Small intestine (tissue), 7 donors: Measurements from ENCODE around the gene CAMK2N1. TPM values are rescaled to one million over a fixed set of nuclear protein-coding genes. Genes with fewer than 3 reads are reported as not detected.
"Not testable (repeated sequence)": the region's sequence is repeated elsewhere in the genome, so short reads cannot be mapped to it uniquely, and the experiment has no call there.

ENCODE experiments used
- DNase-seq, 2 donors: peaks; one replicate each; pipeline versions ENCODE4 v3.0.0 to v3.0.0-alpha.2; 2013
- FAIRE-seq: peaks from 2 replicates; lab custom pipeline; 2012; peaks lifted over from hg19 to GRCh38; lab: Jason Lieb, UNC
- H3K27ac ChIP-seq, 3 donors: one replicate each; pipeline ENCODE4 v1.5.1; 2013; ENCODE audit warnings: low read length in 2 of 3, mild to moderate bottlenecking in 2 of 3, control low read depth in 1 of 3, inconsistent platforms in 1 of 3, low read depth in 1 of 3, moderate library complexity in 1 of 3
- H3K27me3 ChIP-seq, 3 donors: one replicate each; pipeline ENCODE4 v1.6.1; 2013; ENCODE audit warnings: low read length in 3 of 3, inconsistent platforms in 1 of 3; ENCODE audit not compliant: control insufficient read depth in 3 of 3, insufficient read depth in 3 of 3
- H3K36me3 ChIP-seq, 3 donors: one replicate each; pipeline ENCODE4 v1.6.1; 2013; ENCODE audit warnings: low read length in 3 of 3, inconsistent platforms in 1 of 3, low read depth in 1 of 3, mild to moderate bottlenecking in 1 of 3, moderate library complexity in 1 of 3; ENCODE audit not compliant: control insufficient read depth in 3 of 3, insufficient read depth in 2 of 3
- H3K4me1 ChIP-seq, 3 donors: one replicate each; pipeline ENCODE4 v1.6.1; 2013; ENCODE audit warnings: low read length in 2 of 3, inconsistent platforms in 1 of 3, low read depth in 1 of 3, mild to moderate bottlenecking in 1 of 3, moderate library complexity in 1 of 3; ENCODE audit not compliant: control insufficient read depth in 3 of 3, insufficient read depth in 2 of 3
- H3K4me3 ChIP-seq, 3 donors: one replicate each; pipeline ENCODE4 v1.5.1; 2013; ENCODE audit warnings: low read length in 3 of 3, control low read depth in 1 of 3, inconsistent platforms in 1 of 3, low read depth in 1 of 3, mild to moderate bottlenecking in 1 of 3, moderate library complexity in 1 of 3
- H3K9me3 ChIP-seq, 2 donors: one replicate each; pipeline ENCODE4 v1.6.1; 2013; ENCODE audit warnings: low read depth in 1 of 2, low read length in 1 of 2; ENCODE audit not compliant: control insufficient read depth in 2 of 2, insufficient read depth in 1 of 2
- WGBS, 3 donors: extraction: QIAGEN DNeasy Blood & Tissue Kit; methylation state at CpG; one replicate each; pipeline ENCODE4 v1.1.7; 2013; 5-methylcytosine and 5-hydroxymethylcytosine counted together
- polyA plus RNA-seq, 4 donors: library from polyadenylated mRNA; stranded (reverse) in 3 of 4; unstranded in 1 of 4; fragments of 200-250 nt in 3 of 4; fragments of 120-200 nt in 1 of 4; gene quantifications; one replicate each; pipeline versions ENCODE4 v1.2.1 to v1.2.3, GENCODE V29; 2013
- donor health status: healthy with polysubstance abuse.
- donor health status: control.
- donor health status: control.
- donor health status: Bipolar disorder and iron deficiency.
- donor health status: healthy.

The CAMK2N1 gene
- polyA plus RNA-seq, 4 donors: 27.0 to 260 (median 123) TPM

DNA sequence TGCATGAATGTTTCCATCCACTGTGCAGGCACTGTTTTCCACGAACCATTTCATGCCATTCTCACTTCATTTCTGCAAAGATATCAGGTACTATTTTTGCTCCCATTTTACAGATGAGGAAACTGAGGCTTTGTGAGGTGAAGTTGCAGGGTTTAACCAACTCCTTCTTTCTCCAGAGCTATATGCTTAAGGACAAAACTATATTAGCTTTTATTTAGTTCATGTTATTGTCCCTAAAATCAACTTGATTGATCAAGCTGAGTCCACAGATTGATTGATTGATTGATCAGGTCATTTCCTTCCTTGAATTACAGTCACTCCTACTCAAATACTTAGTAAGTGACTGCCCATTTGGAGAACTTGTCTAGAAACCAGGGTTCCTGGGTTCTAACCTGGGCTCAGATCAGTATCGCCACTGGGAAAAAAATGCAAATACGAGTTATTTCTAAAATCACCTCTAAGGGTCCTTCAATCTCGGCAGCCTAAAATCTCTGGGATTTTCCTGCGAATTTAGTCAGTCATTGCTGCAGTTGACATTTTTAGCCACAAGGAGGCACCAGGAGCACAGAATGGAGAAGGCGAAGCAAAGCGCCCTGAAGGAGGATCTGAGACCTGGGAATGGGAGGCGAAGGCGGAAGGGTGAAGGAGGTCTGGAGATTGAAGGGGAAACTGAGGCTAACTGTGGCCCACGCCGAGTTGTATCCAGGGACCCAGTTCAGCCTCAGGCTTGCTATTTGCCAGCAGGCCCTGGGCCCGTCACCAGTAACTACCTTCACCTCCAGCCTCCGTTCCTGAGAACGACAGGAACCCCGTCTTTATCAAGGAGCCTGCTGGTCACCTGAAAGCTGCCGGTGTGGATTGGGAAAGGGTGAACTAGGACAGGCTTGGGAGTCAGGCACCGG is 36.2 kb upstream of the CAMK2N1 start:
- DNase-seq: peak; percentile 73 to 85
- no peak for FAIRE-seq
- no peaks in the 10 kb centered on the region for H3K9me3 ChIP-seq
- H3K4me1 ChIP-seq: no peaks in the 10 kb centered on the region
- no peak overlapping the region for H3K4me3 ChIP-seq
- 9 to 22% (median 20%) methylated on average over 17 of the region's 17 CpGs for WGBS, 3 donors
- H3K27me3 ChIP-seq: peaks cover 0 to 9% (median 0%) of the 10 kb centered on the region in 3 donors
- no peaks in the 10 kb centered on the region for H3K36me3 ChIP-seq
- no peak overlapping the region for H3K27ac ChIP-seq

DNA sequence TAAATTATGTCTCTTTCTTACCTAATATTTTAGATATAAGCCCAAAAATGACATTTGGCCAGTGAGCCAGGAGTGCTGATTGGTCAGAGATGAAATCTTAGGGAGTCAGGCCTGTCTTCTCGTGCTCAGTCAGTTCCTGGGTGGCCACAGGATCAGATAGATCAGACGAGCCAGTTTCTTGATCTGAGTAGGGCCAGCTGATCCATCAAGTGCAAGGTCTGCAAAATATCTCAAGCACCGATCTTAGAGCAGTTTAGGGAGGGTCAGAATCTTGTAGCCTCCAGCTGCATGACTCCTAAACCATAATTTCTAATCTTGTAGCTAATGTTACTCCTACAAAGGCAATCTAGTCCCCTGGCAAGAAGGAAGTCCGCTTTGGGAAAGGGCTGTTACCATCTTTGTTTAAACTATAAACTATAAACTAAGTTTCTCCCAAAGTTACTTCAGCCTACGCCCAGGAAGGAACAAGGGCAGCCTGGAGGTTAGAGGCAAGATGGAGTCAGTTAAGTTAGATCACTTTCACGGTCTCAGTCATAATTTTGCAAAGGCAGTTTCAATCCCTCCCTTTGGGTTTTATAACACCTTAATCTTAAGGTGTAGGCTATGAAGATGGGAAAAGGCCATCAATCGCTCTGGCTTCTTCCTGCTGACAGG is 33.7 kb upstream of the CAMK2N1 start:
- WGBS, 3 donors: 34 to 40% (median 36%) methylated on average over 7 of the region's 7 CpGs
- not testable (repeated sequence) for DNase-seq, FAIRE-seq

DNA sequence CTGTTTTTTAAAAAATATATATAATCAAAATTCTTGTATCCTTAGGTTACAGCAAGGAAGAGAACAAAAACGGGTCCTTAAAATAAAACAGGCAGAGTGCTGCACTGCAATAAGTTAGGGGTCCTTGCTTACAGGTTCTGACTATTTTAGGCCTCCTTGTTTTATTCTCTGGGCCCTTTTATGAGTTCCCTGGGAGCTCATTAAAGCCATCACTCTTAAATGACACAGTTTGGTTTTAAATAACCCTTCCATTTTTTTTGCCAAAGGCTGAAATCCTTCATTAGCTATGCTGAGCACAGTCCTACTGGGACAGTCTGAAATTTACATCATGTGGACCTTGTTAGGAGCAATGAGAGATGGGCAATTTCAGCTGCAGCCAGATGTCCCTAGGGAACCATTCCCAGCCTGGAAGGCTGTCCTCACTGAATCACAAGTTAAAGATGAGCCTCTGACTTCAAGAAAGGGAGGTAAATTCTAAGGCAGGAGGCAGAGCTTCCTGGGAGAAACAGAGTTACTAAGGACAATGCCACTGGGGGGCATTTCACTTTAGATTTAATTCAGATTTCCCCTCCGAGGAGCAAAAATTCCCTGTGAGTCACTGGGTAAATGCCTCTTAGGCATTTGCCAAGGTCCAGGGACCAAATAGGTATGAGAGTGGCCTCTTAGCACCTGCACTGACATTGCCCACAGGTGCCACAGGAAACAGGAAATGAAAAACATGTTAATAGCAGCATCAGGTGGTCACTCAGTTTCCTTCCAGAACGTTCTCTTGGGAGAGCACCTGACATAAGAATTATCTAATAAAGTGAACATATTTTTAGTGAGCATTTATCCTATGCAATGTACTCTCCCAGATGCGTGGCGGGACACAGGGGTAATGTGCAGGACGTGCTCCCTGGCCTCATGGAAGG is 25.8 kb upstream of the CAMK2N1 start:
- H3K9me3 ChIP-seq: no peaks in the 10 kb centered on the region
- no peak for DNase-seq
- H3K4me1 ChIP-seq: peaks cover 0 to 4% (median 1%) of the 10 kb centered on the region in 3 donors
- no peak for FAIRE-seq
- no peak overlapping the region for H3K27ac ChIP-seq
- WGBS, 3 donors: 45 to 54% (median 47%) methylated on average over 6 of the region's 6 CpGs
- no peaks in the 10 kb centered on the region for H3K36me3 ChIP-seq
- peaks cover 0 to 4% (median 0%) of the 10 kb centered on the region in 3 donors for H3K27me3 ChIP-seq
- H3K4me3 ChIP-seq: no peak overlapping the region

More for the DNA sequence above, 33.7 kb upstream of the CAMK2N1 start:
- not testable (repeated sequence) for H3K4me1 ChIP-seq, H3K4me3 ChIP-seq, H3K27ac ChIP-seq, H3K27me3 ChIP-seq, H3K36me3 ChIP-seq, H3K9me3 ChIP-seq

DNA sequence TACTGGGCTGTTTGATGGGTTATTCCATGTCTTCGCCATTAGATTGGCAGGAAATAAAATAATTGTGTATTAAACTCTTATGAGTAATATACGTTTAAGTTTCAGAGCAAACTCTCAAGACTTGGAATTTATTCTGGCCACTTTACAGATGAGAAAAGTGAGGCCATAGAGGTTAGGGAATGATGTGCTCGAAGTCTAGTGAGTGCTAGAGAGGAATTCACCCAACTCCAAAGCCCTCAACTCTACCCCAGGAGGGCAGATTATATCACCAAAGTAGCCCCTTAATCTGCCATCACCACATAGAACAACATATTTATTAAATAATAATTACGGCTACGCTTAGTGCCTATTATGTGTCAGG is 22.4 kb upstream of the CAMK2N1 start:
- DNase-seq (no peak), FAIRE-seq (no peak)
- Histone ChIP-seq H3K4me3 (peak overlapping the region; percentile 82 to 89 (median 86)), H3K36me3 (peaks cover 0 to 5% (median 0%) of the 10 kb centered on the region in 3 donors), H3K27ac (peak overlapping the region; percentile 3 to 95 (median 71)), H3K4me1 (peaks cover 1 to 4% (median 3%) of the 10 kb centered on the region in 3 donors), H3K9me3 (no peaks in the 10 kb centered on the region), H3K27me3 (peaks cover 0 to 4% (median 0%) of the 10 kb centered on the region in 3 donors)
- WGBS, 3 donors: 64 to 66% (median 64%) methylated on average over 5 of the region's 5 CpGs

DNA sequence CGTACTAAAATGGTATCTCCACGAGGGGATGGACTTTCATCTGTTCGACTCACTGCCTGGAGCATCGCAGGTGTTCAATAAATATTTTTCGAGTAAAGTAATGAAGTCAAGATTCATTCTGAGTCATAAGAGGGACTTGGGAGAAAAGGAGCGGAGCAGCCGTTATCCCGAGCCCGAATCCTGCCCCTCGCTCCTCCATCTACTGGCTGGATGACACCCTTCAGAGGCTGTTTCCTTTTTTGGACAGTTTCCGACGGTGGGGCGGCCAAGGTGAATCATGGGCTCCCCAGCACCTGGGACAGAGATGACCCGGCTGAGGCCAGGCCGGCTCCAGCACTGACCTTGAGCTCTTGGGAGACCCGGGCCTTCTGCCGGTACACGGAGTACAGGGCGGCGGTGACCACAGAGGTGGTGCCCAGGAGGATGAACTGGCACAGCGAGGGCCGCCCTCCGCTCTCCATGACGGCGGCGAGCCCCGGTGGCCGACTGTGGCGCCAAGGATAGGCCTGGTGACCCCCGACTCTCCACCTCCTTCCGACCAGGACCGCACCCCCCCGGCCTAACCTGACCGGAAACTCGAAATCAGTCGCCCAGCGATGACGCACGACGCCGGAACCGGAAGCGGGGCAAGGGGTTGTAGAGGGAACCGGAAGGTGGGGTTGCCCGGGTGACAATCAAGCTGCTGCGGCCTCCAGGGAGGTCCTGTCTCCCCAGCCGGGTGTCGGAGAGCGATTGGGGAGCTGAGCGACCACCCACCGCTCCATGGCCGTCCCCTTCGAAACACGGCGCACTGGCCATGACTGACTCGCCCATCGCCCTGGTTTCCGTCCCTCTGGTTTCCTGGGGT is 21.8 kb upstream of the CAMK2N1 start, which contains the start of gene MUL1:
TSS of gene MUL1 (minus strand) at position 588 of the 847 bp plus-strand sequence. CDS start at position 461, 127 bp downstream.
- 0 to 2% (median 1%) methylated on average over 47 to 58 of the region's 58 CpGs for WGBS, 3 donors
- no peak for FAIRE-seq

DNA sequence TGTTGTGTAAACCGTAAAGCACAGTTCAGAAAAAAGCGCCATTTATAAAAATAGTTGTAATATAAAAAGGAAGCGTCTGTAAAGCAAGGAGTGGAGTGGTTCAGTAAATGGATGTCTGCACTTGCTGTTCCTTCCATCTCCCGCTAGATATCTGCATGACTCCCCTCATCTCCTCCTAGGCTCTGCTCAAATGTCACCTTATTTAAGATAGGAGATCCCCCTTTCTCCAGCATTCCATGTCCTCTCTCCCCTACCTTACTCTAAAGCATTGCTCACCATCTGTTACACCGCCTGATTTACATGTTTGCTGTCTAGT is 21.2 kb upstream of the CAMK2N1 start:
- no peak for DNase-seq
- H3K36me3 ChIP-seq: peaks cover 0 to 10% (median 2%) of the 10 kb centered on the region in 3 donors
- peak overlapping the region in 2 of 3 donors; percentile 71 to 95 for H3K27ac ChIP-seq
- no peak for FAIRE-seq
- no peaks in the 10 kb centered on the region for H3K9me3 ChIP-seq
- peak overlapping the region; percentile 82 to 89 (median 86) for H3K4me3 ChIP-seq
- 29 to 47% (median 37%) methylated on average over 5 of the region's 5 CpGs for WGBS, 3 donors
- H3K4me1 ChIP-seq: peaks cover 1 to 4% (median 3%) of the 10 kb centered on the region in 3 donors
- H3K27me3 ChIP-seq: peaks cover 0 to 4% (median 0%) of the 10 kb centered on the region in 3 donors

More for the DNA sequence above, 21.8 kb upstream of the CAMK2N1 start, which contains the start of gene MUL1:
- Histone ChIP-seq H3K27ac (peak within 1 kb of the TSS; percentile 63 to 95 (median 71)), H3K9me3 (no peaks in the 10 kb centered on the region), H3K4me1 (peaks cover 1 to 4% (median 3%) of the 10 kb centered on the region in 3 donors), H3K27me3 (peaks cover 0 to 4% (median 0%) of the 10 kb centered on the region in 3 donors), H3K36me3 (peaks cover 0 to 5% (median 2%) of the 10 kb centered on the region in 3 donors), H3K4me3 (peak within 1 kb of the TSS; percentile 82 to 89 (median 86))
- DNase-seq: peak; percentile 92 to 98

DNA sequence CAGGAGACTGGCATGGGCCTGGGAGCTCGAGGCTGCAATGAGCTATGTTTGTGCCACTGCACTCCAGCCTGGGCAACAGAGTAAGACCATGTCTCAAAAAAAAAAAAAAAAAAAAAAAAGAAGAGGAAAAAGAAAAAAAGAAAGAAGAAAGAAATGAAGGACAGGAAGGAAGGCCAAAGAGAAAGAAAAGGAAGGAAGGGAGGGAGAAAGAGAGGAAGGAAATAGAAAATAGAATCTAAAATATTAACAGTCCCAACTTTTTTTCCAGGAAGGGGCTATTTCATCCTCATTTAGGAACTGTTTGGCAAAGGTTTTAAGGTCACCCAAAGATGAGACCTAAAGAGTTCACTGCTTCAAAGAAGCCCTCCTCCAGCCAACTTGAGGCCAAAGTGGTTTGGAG is 19.5 kb upstream of the CAMK2N1 start:
- Histone ChIP-seq H3K4me1 (peaks cover 1 to 4% (median 3%) of the 10 kb centered on the region in 3 donors), H3K36me3 (peaks cover 2 to 26% (median 10%) of the 10 kb centered on the region in 3 donors), H3K27me3 (no peaks in the 10 kb centered on the region), H3K27ac (no peak overlapping the region), H3K9me3 (no peaks in the 10 kb centered on the region), H3K4me3 (no peak overlapping the region)
- FAIRE-seq (no peak), DNase-seq (no peak)
- WGBS, 3 donors: 82 to 97% (median 96%) methylated on average over 1 of the region's 1 CpG
